Endodermal cell (in vitro differentiated cells): ENCODE data around the gene HOXD10. TPM values are rescaled to one million over a fixed set of nuclear protein-coding genes. Genes with fewer than 3 reads are reported as not detected.

Experiments used
- DNase-seq: peaks from one replicate; pipeline ENCODE4 v3.0.0-alpha.2; 2017
- H3K27ac ChIP-seq: 2 replicates; pipeline ENCODE4 v1.5.1; 2013; ENCODE audit warnings: mild to moderate bottlenecking, low read depth, low read length, moderate library complexity
- H3K27me3 ChIP-seq: 2 replicates; pipeline ENCODE4 v1.6.1; 2013; ENCODE audit warnings: mild to moderate bottlenecking, low read length, moderate library complexity; ENCODE audit not compliant: insufficient read depth, control insufficient read depth, poor library complexity, severe bottlenecking
- H3K36me3 ChIP-seq: 2 replicates; pipeline ENCODE4 v1.7.0; 2013; ENCODE audit warnings: mild to moderate bottlenecking, low read length, moderate library complexity; ENCODE audit not compliant: control insufficient read depth, insufficient read depth
- H3K4me1 ChIP-seq: one replicate; pipeline ENCODE4 v1.7.0; 2013; ENCODE audit warnings: low read length; ENCODE audit not compliant: control insufficient read depth, insufficient read depth
- H3K4me3 ChIP-seq: 2 replicates; pipeline ENCODE4 v1.5.1; 2013; ENCODE audit warnings: mild to moderate bottlenecking, low read length, moderate library complexity
- H3K9ac ChIP-seq: 2 replicates; pipeline ENCODE4 v1.6.1; 2013; ENCODE audit warnings: mild to moderate bottlenecking, low read length, moderate library complexity; ENCODE audit not compliant: poor library complexity, severe bottlenecking; ENCODE audit errors: extremely low read depth
- H3K9me3 ChIP-seq: 2 replicates; pipeline ENCODE4 v1.6.1; 2013; ENCODE audit warnings: mild to moderate bottlenecking, low read length, moderate library complexity; ENCODE audit not compliant: control insufficient read depth
- H3K27ac Mint-ChIP-seq: 2 replicates; pipeline ENCODE4 v1.8.0; 2020; ENCODE audit warnings: mixed read lengths
- H3K27me3 Mint-ChIP-seq: 2 replicates; pipeline ENCODE4 v1.8.0; 2021; ENCODE audit warnings: mild to moderate bottlenecking, mixed read lengths; ENCODE audit not compliant: insufficient read depth
- H3K36me3 Mint-ChIP-seq: 2 replicates; pipeline ENCODE4 v1.8.0; 2020; ENCODE audit warnings: low read depth, mixed read lengths
- H3K4me1 Mint-ChIP-seq: 2 replicates; pipeline ENCODE4 v1.8.0; 2020; ENCODE audit warnings: mixed read lengths
- H3K4me3 Mint-ChIP-seq: 2 replicates; pipeline ENCODE4 v1.8.0; 2020; ENCODE audit warnings: mild to moderate bottlenecking, moderate library complexity, mixed read lengths
- H3K9me3 Mint-ChIP-seq: 2 replicates; pipeline ENCODE4 v1.8.0; 2020; ENCODE audit warnings: mild to moderate bottlenecking, mixed read lengths
- WGBS, 2 experiments: methylation state at CpG; one replicate each; pipeline versions ENCODE4 v1.1.5 to v1.1.7; 2013; ENCODE audit warnings: missing lambda C conversion rate in 2 of 2, mixed read lengths in 1 of 2; ENCODE audit not compliant: insufficient coverage in 1 of 2, insufficient read length in 1 of 2; 5-methylcytosine and 5-hydroxymethylcytosine counted together
- total RNA-seq, 2 donors: library from RNA; stranded (reverse); fragmentation: NEBNext Ultra II Directional in 1 of 2; extraction: Animal tissue kit (Norgen Biotek cat#: 25700) in 1 of 2; gene quantifications; 2 replicates in 1 of 2; 3 replicates in 1 of 2; pipeline ENCODE4 v1.2.1, GENCODE V29; 2021
- TF ChIP-seq, protein P1 (sequence below): fragments of 200-600 bp; sonication (generic); conservative IDR thresholded peaks from 2 replicates; pipeline ENCODE4 v1.5.0; 2021; ENCODE audit warnings: antibody characterized with exemption, mild to moderate bottlenecking

The HOXD10 gene
- total RNA-seq, 2 donors from 2014 or later: not detected

- Histone ChIP-seq H3K4me3 (peak overlapping the region; percentile 69), H3K4me1 (no peaks in the 10 kb centered on the region), H3K9ac (no peak overlapping the region), H3K9me3 (no peaks in the 10 kb centered on the region), H3K27ac (no peak overlapping the region), H3K27me3 (peaks cover 98% of the 10 kb centered on the region), H3K36me3 (no peaks in the 10 kb centered on the region)
- WGBS, 2 experiments: 65 to 74% methylated on average over 3 to 6 of the region's 7 CpGs
- Mint-ChIP-seq H3K27ac (no peak overlapping the region), H3K36me3 (no peaks in the 10 kb centered on the region), H3K27me3 (peaks cover 96% of the 10 kb centered on the region), H3K9me3 (peaks cover 2% of the 10 kb centered on the region), H3K4me1 (peaks cover 19% of the 10 kb centered on the region), H3K4me3 (peak overlapping the region; percentile 5)
- no peak for DNase-seq
- TF ChIP-seq, protein P1, sequence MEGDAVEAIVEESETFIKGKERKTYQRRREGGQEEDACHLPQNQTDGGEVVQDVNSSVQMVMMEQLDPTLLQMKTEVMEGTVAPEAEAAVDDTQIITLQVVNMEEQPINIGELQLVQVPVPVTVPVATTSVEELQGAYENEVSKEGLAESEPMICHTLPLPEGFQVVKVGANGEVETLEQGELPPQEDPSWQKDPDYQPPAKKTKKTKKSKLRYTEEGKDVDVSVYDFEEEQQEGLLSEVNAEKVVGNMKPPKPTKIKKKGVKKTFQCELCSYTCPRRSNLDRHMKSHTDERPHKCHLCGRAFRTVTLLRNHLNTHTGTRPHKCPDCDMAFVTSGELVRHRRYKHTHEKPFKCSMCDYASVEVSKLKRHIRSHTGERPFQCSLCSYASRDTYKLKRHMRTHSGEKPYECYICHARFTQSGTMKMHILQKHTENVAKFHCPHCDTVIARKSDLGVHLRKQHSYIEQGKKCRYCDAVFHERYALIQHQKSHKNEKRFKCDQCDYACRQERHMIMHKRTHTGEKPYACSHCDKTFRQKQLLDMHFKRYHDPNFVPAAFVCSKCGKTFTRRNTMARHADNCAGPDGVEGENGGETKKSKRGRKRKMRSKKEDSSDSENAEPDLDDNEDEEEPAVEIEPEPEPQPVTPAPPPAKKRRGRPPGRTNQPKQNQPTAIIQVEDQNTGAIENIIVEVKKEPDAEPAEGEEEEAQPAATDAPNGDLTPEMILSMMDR: no peak
Measured at GRCh38 chr2:176074919-176075425, 41.6 kb upstream of the HOXD10 start.

- Histone ChIP-seq H3K27me3 (peaks cover 95% of the 10 kb centered on the region), H3K9me3 (no peaks in the 10 kb centered on the region), H3K4me3 (peak overlapping the region; percentile 69), H3K9ac (no peak overlapping the region), H3K27ac (no peak overlapping the region), H3K36me3 (no peaks in the 10 kb centered on the region), H3K4me1 (no peaks in the 10 kb centered on the region)
- Mint-ChIP-seq H3K36me3 (no peaks in the 10 kb centered on the region), H3K4me3 (peak overlapping the region; percentile 5), H3K4me1 (peaks cover 19% of the 10 kb centered on the region), H3K9me3 (peaks cover 2% of the 10 kb centered on the region), H3K27ac (no peak overlapping the region), H3K27me3 (peaks cover 94% of the 10 kb centered on the region)
- 28 to 30% methylated on average over 9 to 15 of the region's 15 CpGs for WGBS, 2 experiments
- DNase-seq: peak; percentile 82
- TF ChIP-seq, protein P1: no peak
Measured at GRCh38 chr2:176075481-176075880, 41.1 kb upstream of the HOXD10 start.

- Histone ChIP-seq H3K9me3 (no peaks in the 10 kb centered on the region), H3K4me3 (no peak overlapping the region), H3K27me3 (peaks cover 96% of the 10 kb centered on the region), H3K36me3 (no peaks in the 10 kb centered on the region), H3K27ac (no peak overlapping the region), H3K4me1 (no peaks in the 10 kb centered on the region), H3K9ac (no peak overlapping the region)
- Mint-ChIP-seq H3K9me3 (peaks cover 4% of the 10 kb centered on the region), H3K4me3 (no peak overlapping the region), H3K36me3 (no peaks in the 10 kb centered on the region), H3K4me1 (peaks cover 21% of the 10 kb centered on the region), H3K27me3 (peaks cover 94% of the 10 kb centered on the region), H3K27ac (no peak overlapping the region)
- WGBS, 2 experiments: 51 to 64% methylated on average over 6 of the region's 7 CpGs
- DNase-seq: no peak
- TF ChIP-seq, protein P1: no peak
Measured at GRCh38 chr2:176076063-176076462, 40.5 kb upstream of the HOXD10 start.
